ENCODE data around the gene CA10.

The CA10 gene

GRCh38 chr17:51711581-51711980, 446.9 kb downstream of the CA10 start:
- H3K9me3 ChIP-seq (ENCODE audit: insufficient read depth, low read depth, low read length) = no peaks in the 10 kb centered on the region
- H3K36me3 ChIP-seq (ENCODE audit: insufficient read depth, low read length) = no peaks in the 10 kb centered on the region
- H3F3A ChIP-seq (ENCODE audit: low read depth) = no peaks in the 10 kb centered on the region
- no peak overlapping the region for H3K9ac ChIP-seq (ENCODE audit: low read depth, low read length, poor library complexity, severe bottlenecking)
- no peaks in the 10 kb centered on the region for H3K27me3 ChIP-seq (ENCODE audit: insufficient read depth, low read length, poor library complexity, severe bottlenecking)
- no peak overlapping the region for H3K4me3 ChIP-seq (ENCODE audit: low read length, poor library complexity, severe bottlenecking)
- H2AFZ ChIP-seq (ENCODE audit: low read length) = no peak overlapping the region
- H3K4me1 ChIP-seq (ENCODE audit: insufficient read depth, low read length, poor library complexity, severe bottlenecking) = no peaks in the 10 kb centered on the region
- TF ChIP-seq CTCF (conservative IDR thresholded peaks at IDR 0.05; ENCODE audit: low read length) (peak; percentile 19; the same call in 1 of the 2 replicates), EZH2phosphoT487 (IDR thresholded peaks at IDR 0.05; ENCODE audit: borderline replicate concordance) (no peak)
- no peak overlapping the region for H3K4me2 ChIP-seq (ENCODE audit: low read depth, low read length, poor library complexity, severe bottlenecking)
- H3K9me2 ChIP-seq (replicated peaks; ENCODE audit: low read depth, low read length) = no peaks in the 10 kb centered on the region
- no peaks in the 10 kb centered on the region for H4K20me1 ChIP-seq (ENCODE audit: insufficient read depth, low read length, poor library complexity, severe bottlenecking)
- no peaks in the 10 kb centered on the region for H3K79me2 ChIP-seq (ENCODE audit: insufficient read depth, low read length)

- no peaks in the 10 kb centered on the region for H3F3A ChIP-seq (ENCODE audit: low read depth)
- H3K4me1 ChIP-seq (ENCODE audit: insufficient read depth, low read length, poor library complexity, severe bottlenecking) = no peaks in the 10 kb centered on the region
- H3K27me3 ChIP-seq (ENCODE audit: insufficient read depth, low read length, poor library complexity, severe bottlenecking) = no peaks in the 10 kb centered on the region
- no peak overlapping the region for H2AFZ ChIP-seq (ENCODE audit: low read length)
- no peaks in the 10 kb centered on the region for H3K9me2 ChIP-seq (replicated peaks; ENCODE audit: low read depth, low read length)
- H3K9ac ChIP-seq (ENCODE audit: low read depth, low read length, poor library complexity, severe bottlenecking) = no peak overlapping the region
- no peaks in the 10 kb centered on the region for H3K36me3 ChIP-seq (ENCODE audit: insufficient read depth, low read length)
- TF ChIP-seq EZH2phosphoT487 (IDR thresholded peaks at IDR 0.05; ENCODE audit: borderline replicate concordance) (no peak), CTCF (conservative IDR thresholded peaks at IDR 0.05; ENCODE audit: low read length) (no peak)
- no peak overlapping the region for H3K4me3 ChIP-seq (ENCODE audit: low read length, poor library complexity, severe bottlenecking)
- no peaks in the 10 kb centered on the region for H4K20me1 ChIP-seq (ENCODE audit: insufficient read depth, low read length, poor library complexity, severe bottlenecking)
- H3K4me2 ChIP-seq (ENCODE audit: low read depth, low read length, poor library complexity, severe bottlenecking) = no peak overlapping the region
- no peaks in the 10 kb centered on the region for H3K9me3 ChIP-seq (ENCODE audit: insufficient read depth, low read depth, low read length)
- no peaks in the 10 kb centered on the region for H3K79me2 ChIP-seq (ENCODE audit: insufficient read depth, low read length)
Measured at GRCh38 chr17:51710634-51710979, 447.9 kb downstream of the CA10 start.

GRCh38 chr17:51709694-51710633, 448.6 kb downstream of the CA10 start:
- Histone ChIP-seq H3K4me3 (ENCODE audit: low read length, poor library complexity, severe bottlenecking) (no peak overlapping the region), H3K4me1 (ENCODE audit: insufficient read depth, low read length, poor library complexity, severe bottlenecking) (no peaks in the 10 kb centered on the region), H3K27me3 (ENCODE audit: insufficient read depth, low read length, poor library complexity, severe bottlenecking) (no peaks in the 10 kb centered on the region), H3F3A (ENCODE audit: low read depth) (no peaks in the 10 kb centered on the region), H4K20me1 (ENCODE audit: insufficient read depth, low read length, poor library complexity, severe bottlenecking) (no peaks in the 10 kb centered on the region), H3K9ac (ENCODE audit: low read depth, low read length, poor library complexity, severe bottlenecking) (no peak overlapping the region), H3K36me3 (ENCODE audit: insufficient read depth, low read length) (no peaks in the 10 kb centered on the region), H3K9me2 (replicated peaks; ENCODE audit: low read depth, low read length) (no peaks in the 10 kb centered on the region), H3K9me3 (ENCODE audit: insufficient read depth, low read depth, low read length) (no peaks in the 10 kb centered on the region), H3K79me2 (ENCODE audit: insufficient read depth, low read length) (no peaks in the 10 kb centered on the region), H3K4me2 (ENCODE audit: low read depth, low read length, poor library complexity, severe bottlenecking) (no peak overlapping the region), H2AFZ (ENCODE audit: low read length) (no peak overlapping the region)
- TF ChIP-seq CTCF (conservative IDR thresholded peaks at IDR 0.05; ENCODE audit: low read length) (no peak), EZH2phosphoT487 (IDR thresholded peaks at IDR 0.05; ENCODE audit: borderline replicate concordance) (no peak)
